ENCODE results near the gene OR52B6. TPM values are rescaled to one million over a fixed set of nuclear protein-coding genes. Genes with fewer than 3 reads are reported as not detected.

Gene OR52B6, protein sequence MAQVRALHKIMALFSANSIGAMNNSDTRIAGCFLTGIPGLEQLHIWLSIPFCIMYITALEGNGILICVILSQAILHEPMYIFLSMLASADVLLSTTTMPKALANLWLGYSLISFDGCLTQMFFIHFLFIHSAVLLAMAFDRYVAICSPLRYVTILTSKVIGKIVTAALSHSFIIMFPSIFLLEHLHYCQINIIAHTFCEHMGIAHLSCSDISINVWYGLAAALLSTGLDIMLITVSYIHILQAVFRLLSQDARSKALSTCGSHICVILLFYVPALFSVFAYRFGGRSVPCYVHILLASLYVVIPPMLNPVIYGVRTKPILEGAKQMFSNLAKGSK
- total RNA-seq: not detected in 2 replicates

DNA sequence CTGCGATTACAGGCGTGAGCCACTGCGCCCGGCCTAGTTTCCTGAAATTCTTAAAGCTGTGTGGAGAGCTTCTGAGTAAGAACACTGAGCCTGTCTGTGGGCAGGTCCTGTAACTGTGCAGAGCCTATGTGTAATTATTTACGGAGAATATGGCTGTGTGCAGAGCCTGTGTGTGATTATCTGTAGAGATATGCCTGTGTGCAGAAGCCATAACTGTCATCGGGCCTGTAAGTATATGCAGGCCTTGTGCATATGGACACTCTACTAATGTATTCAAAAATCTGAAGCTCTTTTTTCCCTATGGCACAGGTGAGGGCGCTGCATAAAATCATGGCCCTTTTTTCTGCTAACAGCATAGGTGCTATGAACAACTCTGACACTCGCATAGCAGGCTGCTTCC, at the start of gene OR52B6:
OR52B6 (plus strand) TSS at position 301 of the 400 bp plus-strand sequence; CDS start at position 301, 0 bp downstream.

DNA sequence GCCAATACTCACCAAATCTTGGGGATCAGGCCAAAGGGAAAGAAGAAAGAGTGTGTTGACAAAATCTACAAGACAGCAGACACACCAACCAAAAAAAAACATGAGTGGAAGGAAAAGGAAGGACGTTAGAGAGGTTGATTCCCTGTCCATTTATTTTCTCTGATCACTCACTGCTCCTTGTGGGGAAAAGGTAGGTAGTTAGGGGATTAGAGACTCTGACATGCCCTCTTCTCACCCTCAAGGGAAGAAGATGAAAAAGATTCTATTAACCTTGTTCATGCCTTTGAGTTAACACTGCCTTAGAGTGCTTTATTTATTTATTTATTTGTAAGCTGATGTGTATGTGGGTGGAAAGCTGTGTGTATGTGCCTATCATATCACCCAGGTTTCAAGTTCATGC, 32.2 kb upstream of the OR52B6 start, which contains the start of gene OR52H1:
OR52H1 (minus strand) TSS at position 101 of the 400 bp plus-strand sequence. CDS start 3,035 bp downstream, outside the sequence.

DNA sequence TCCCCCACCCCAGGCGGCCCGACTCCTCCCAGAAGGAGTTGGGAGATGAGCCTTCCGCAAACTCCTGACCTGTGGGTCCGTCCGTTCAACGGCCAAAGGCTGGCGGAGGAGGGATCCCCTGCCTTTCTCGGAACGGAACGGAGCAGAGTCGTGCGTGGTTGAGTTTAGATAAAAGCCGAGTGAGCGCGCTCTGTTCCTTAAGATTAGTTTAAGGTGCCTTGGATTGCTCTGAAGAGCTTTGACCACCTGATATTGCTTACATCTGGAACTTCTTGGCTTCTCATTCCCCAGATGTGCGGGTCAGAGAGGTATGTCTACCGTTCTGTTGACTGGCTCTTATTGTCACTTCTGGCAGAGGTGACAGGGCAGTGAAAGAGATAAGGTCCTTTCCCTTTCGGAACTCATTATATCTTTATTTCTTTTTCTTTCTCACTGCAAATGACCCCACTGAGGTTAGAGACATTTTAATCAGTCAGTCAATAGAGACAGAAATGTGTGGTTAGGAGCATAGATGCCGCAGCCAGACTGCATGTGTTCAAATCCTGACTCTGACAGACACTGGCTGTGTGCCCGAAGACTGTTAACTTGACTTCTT, 16.0 kb downstream of the OR52B6 start, which contains the start of gene TRIM6:
TRIM6 (plus strand) TSS at position 31 of the 595 bp plus-strand sequence; CDS start at position 292, 261 bp downstream.

DNA sequence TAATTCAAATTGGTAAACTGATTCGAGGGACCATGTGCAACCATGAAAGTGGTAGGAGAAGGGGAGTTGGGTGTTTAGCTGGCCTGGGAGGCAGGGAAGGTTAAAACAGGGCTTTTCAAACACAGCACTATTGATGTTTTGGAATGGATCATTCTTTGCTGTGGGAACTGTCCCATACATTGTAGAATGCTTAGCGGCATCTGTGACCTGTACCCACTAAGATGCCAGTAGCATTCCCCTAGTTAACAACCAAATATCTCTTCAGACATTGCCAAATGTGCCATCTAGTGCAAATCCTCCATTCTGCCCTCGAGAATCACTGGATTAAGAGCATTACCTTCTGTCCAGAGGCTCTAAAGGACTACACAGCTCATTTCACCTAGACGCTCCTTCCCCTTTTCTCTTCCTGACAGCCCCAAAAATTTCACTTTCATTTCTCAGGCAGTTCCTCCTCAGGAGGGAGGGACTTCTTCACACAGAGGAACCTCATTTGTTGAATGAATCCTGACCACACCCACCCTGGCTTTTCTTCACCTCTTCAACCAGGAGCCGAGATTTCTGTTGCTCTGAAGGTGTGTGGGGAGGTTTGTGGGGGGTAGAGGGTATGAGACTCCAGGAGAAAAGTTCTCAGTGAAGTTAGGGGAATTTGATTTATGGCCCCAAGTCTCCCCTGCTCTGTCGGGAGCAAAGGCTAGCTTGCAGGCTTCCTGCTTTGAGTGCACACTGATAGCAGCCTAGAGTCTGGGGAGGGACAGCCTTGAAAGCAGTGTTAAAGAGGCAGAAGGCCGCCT, 44.0 kb downstream of the OR52B6 start, which contains the start of gene TRIM34:
TRIM34 (plus strand) TSS at position 513 of the 791 bp plus-strand sequence. CDS start 7,331 bp downstream, outside the sequence.

Other genes starting within 250 kb of the OR52B6 start
- gene OR51B5, start 237.4 kb upstream of the OR52B6 start, total RNA-seq: 0.32 TPM in 1 of 2 replicates, not detected in the other
- not detected in 2 replicates for gene OR51B6, start 229.4 kb upstream of the OR52B6 start, total RNA-seq
- gene OR51M1, start 197.1 kb upstream of the OR52B6 start, total RNA-seq: not detected in 2 replicates
- gene OR51Q1, start 158.8 kb upstream of the OR52B6 start, total RNA-seq: not detected in 2 replicates
- not detected in 2 replicates for gene OR51I1, start 139.4 kb upstream of the OR52B6 start, total RNA-seq
- not detected in 2 replicates for gene OR51I2, start 131.6 kb upstream of the OR52B6 start, total RNA-seq
- not detected in 2 replicates for gene OR52D1, start 92.2 kb upstream of the OR52B6 start, total RNA-seq
- 0.12 and 0.16 TPM in 2 replicates for gene UBQLN3, start 70.9 kb upstream of the OR52B6 start, total RNA-seq
- 0.32 and 0.49 TPM in 2 replicates for gene UBQLNL, start 64.2 kb upstream of the OR52B6 start, total RNA-seq
- 0.81 TPM in 1 of 2 replicates, not detected in the other for gene OR52H1, start 32.3 kb upstream of the OR52B6 start, total RNA-seq
- 4.5 and 8.3 TPM in 2 replicates for gene TRIM6, start 15.8 kb downstream of the OR52B6 start, total RNA-seq
- gene TRIM34, start 44.1 kb downstream of the OR52B6 start, total RNA-seq: 6.8 and 11.2 TPM in 2 replicates
- gene TRIM5, start 104.2 kb downstream of the OR52B6 start, total RNA-seq: 30.7 and 32.6 TPM in 2 replicates
- 143 and 164 TPM in 2 replicates for gene TRIM22, start 108.9 kb downstream of the OR52B6 start, total RNA-seq
- gene OR56B1, start 155.6 kb downstream of the OR52B6 start, total RNA-seq: 0.12 TPM in 1 of 2 replicates, not detected in the other
- gene OR52N4, start 173.4 kb downstream of the OR52B6 start, total RNA-seq: not detected in 2 replicates
- gene OR52N5, start 202.5 kb downstream of the OR52B6 start, total RNA-seq: not detected in 2 replicates
- not detected in 2 replicates for gene OR52N1, start 210.4 kb downstream of the OR52B6 start, total RNA-seq
- gene OR52N2, start 228.0 kb downstream of the OR52B6 start, total RNA-seq: not detected in 2 replicates

All from hair follicle dermal papilla cell (primary cell).